ENCODE results near the gene PKP4.

- TF ChIP-seq HMG20B (CRISPR knock-in tag; IDR thresholded peaks at IDR 0.05) = no peak
- no peak for TF ChIP-seq CCAR2 (IDR thresholded peaks at IDR 0.05; ENCODE audit: low read depth, low read length)
- TF ChIP-seq ZNF121 (CRISPR knock-in tag; conservative IDR thresholded peaks at IDR 0.05) = no peak
- TF ChIP-seq CTCF (IDR thresholded peaks at IDR 0.05 in 2 of 3, conservative IDR thresholded peaks at IDR 0.05 in 1 of 3; ENCODE audit: insufficient read depth in 2 of 3, low read depth in 1 of 3, low read length in 3 of 3) = no peak
- no peak for TF ChIP-seq E2F8 (IDR thresholded peaks at IDR 0.05; ENCODE audit: low read depth, partially characterized antibody)
- TF ChIP-seq FOXP4 (CRISPR knock-in tag; IDR thresholded peaks at IDR 0.05; ENCODE audit: borderline replicate concordance) = no peak
Observed at GRCh38 chr2:158529379-158530259, 72.9 kb downstream of the PKP4 start.
